ENCODE data around the gene CNNM2. TPM values are rescaled to one million over a fixed set of nuclear protein-coding genes. Genes with fewer than 3 reads are reported as not detected.
"Not testable (repeated sequence)": the region's sequence is repeated elsewhere in the genome, so short reads cannot be mapped to it uniquely, and the experiment has no call there.

The CNNM2 gene
- polyA plus RNA-seq, 3 donors, result 10.2 to 11.5 (median 10.9) TPM

GRCh38 chr10:102964713-102965112, 46.6 kb downstream of the CNNM2 start:
- DNase-seq, result no peak

GRCh38 chr10:102965311-102965851, 47.3 kb downstream of the CNNM2 start:
- no peak for DNase-seq

GRCh38 chr10:102967123-102967522, 49.0 kb downstream of the CNNM2 start:
- no peak for DNase-seq

GRCh38 chr10:102970562-102971340, 52.7 kb downstream of the CNNM2 start:
- DNase-seq, result no peak

GRCh38 chr10:102975483-102976379, 57.6 kb downstream of the CNNM2 start:
- no peak for DNase-seq

- DNase-seq, result not testable (repeated sequence)
Observed at GRCh38 chr10:102976380-102976726, 58.3 kb downstream of the CNNM2 start.

GRCh38 chr10:102982296-102982695, 64.2 kb downstream of the CNNM2 start:
- DNase-seq, result no peak

- DNase-seq, result no peak
Observed at GRCh38 chr10:102984086-102984485, 66.0 kb downstream of the CNNM2 start.

- no peak for DNase-seq
Observed at GRCh38 chr10:102985811-102986210, 67.7 kb downstream of the CNNM2 start.

GRCh38 chr10:102988404-102989314, 70.6 kb downstream of the CNNM2 start:
- peak; percentile 30 for DNase-seq

GRCh38 chr10:102994531-102995295, 76.6 kb downstream of the CNNM2 start:
- DNase-seq, result no peak

GRCh38 chr10:102996876-102997275, 78.8 kb downstream of the CNNM2 start:
- DNase-seq, result no peak

- DNase-seq, result no peak
Observed at GRCh38 chr10:102997998-102998397, 79.9 kb downstream of the CNNM2 start.

- no peak for DNase-seq
Observed at GRCh38 chr10:102998399-102998907, 80.4 kb downstream of the CNNM2 start.

GRCh38 chr10:103000050-103000449, 82.0 kb downstream of the CNNM2 start:
- DNase-seq, result not testable (repeated sequence)

GRCh38 chr10:103007017-103007416, 88.9 kb downstream of the CNNM2 start:
- no peak for DNase-seq

GRCh38 chr10:103013416-103013815, 95.3 kb downstream of the CNNM2 start:
- peak; percentile 15 for DNase-seq

GRCh38 chr10:103019425-103019824, 101.3 kb downstream of the CNNM2 start:
- DNase-seq, result no peak

GRCh38 chr10:103021150-103021899, 103.2 kb downstream of the CNNM2 start:
- DNase-seq, result no peak

- DNase-seq, result no peak
Observed at GRCh38 chr10:103021900-103022293, 103.8 kb downstream of the CNNM2 start.
